ENCODE measurements around the gene HCST.

The HCST gene

DNA sequence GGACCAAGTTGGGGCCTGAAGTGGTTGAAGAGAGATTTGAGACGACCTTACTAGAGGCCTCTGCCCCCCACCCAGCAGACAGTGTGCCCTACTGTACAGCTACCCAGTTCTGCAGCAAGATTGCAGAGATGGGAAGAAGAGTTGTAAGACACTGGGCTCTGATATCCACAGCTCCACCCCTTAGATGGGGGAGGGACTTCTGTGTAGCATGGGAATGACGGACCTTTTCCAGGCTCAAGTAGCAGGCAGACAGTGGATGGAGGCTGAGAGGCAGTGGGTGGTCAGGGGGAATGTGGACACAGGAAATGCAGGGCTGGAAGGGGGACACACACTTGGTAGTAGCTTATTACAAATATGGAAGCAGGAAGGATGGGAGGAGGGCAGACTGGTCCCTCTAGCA is 46.8 kb downstream of the HCST start:
- Mint-ChIP-seq H3K27ac (peak overlapping the region; percentile 44), H3K4me3 (no peak overlapping the region), H3K4me1 (peaks cover 55% of the 10 kb centered on the region), H3K36me3 (peaks cover 11% of the 10 kb centered on the region), H3K9me3 (no peaks in the 10 kb centered on the region)
- no peak for ATAC-seq
- no peak for DNase-seq (ENCODE audit: low spot score in 2 of 2)

All from stimulated activated effector memory CD8-positive, alpha-beta T cell treated with anti-CD3 and anti-CD28 coated beads, Interleukin-12 subunit alpha, Interleukin-12 subunit beta, amount 100 ng/mL, for 72 hours (primary cell).